Activated T-helper 9 cell treated with anti-CD3 and anti-CD28 coated beads, Interleukin-2, amount 50 U/mL, for 16 hours (primary cell): Measurements from ENCODE around the gene ROCK1.
"Not testable (repeated sequence)": the region's sequence is repeated elsewhere in the genome, so short reads cannot be mapped to it uniquely, and the experiment has no call there.

Source experiments
- DNase-seq: peaks from one replicate; pipeline ENCODE4 v3.0.0-alpha.2; 2020; ENCODE audit warnings: low read depth

ROCK1 gene

GRCh38 chr18:21052385-21052784 lies 59.2 kb downstream of the ROCK1 start:
- no peak for DNase-seq

- no peak for DNase-seq
Measured at GRCh38 chr18:21051620-21052019, 60.0 kb downstream of the ROCK1 start.

GRCh38 chr18:21049306-21049705 lies 62.3 kb downstream of the ROCK1 start:
- no peak for DNase-seq

- DNase-seq: no peak
Measured at GRCh38 chr18:21047126-21047525, 64.5 kb downstream of the ROCK1 start.

GRCh38 chr18:21040466-21040865 lies 71.1 kb downstream of the ROCK1 start:
- DNase-seq: no peak

GRCh38 chr18:21038201-21038600 lies 73.4 kb downstream of the ROCK1 start:
- no peak for DNase-seq

- no peak for DNase-seq
Measured at GRCh38 chr18:21031845-21032244, 79.8 kb downstream of the ROCK1 start.

GRCh38 chr18:21018257-21018656 lies 93.4 kb downstream of the ROCK1 start:
- not testable (repeated sequence) for DNase-seq

GRCh38 chr18:21012308-21012707 lies 99.3 kb downstream of the ROCK1 start:
- DNase-seq: no peak

- no peak for DNase-seq
Measured at GRCh38 chr18:21004726-21005125, 106.9 kb downstream of the ROCK1 start.

- DNase-seq: no peak
Measured at GRCh38 chr18:21000667-21001066, 110.9 kb downstream of the ROCK1 start.

- DNase-seq: no peak
Measured at GRCh38 chr18:20997371-20997770, 114.2 kb downstream of the ROCK1 start.

- no peak for DNase-seq
Measured at GRCh38 chr18:20996418-20996817, 115.2 kb downstream of the ROCK1 start.

GRCh38 chr18:20988726-20989125 lies 122.9 kb downstream of the ROCK1 start:
- DNase-seq: no peak

GRCh38 chr18:20975077-20975476 lies 136.5 kb downstream of the ROCK1 start:
- no peak for DNase-seq

- no peak for DNase-seq
Measured at GRCh38 chr18:20971886-20972267, 139.7 kb downstream of the ROCK1 start.

- no peak for DNase-seq
Measured at GRCh38 chr18:20966795-20967194, 144.8 kb downstream of the ROCK1 start.

- no peak for DNase-seq
Measured at GRCh38 chr18:20963027-20963426, 148.6 kb downstream of the ROCK1 start.

GRCh38 chr18:20960735-20961134 lies 150.9 kb downstream of the ROCK1 start:
- DNase-seq: no peak

GRCh38 chr18:20950827-20951226 lies 160.8 kb downstream of the ROCK1 start:
- DNase-seq: not testable (repeated sequence)
